ENCODE results near the gene SNX2. TPM values are rescaled to one million over a fixed set of nuclear protein-coding genes. Genes with fewer than 3 reads are reported as not detected.

SNX2 gene
- 53.8 and 70.0 TPM in 2 replicates for total RNA-seq (2014; rRNA removed; shearing (Covaris generic))

GRCh38 chr5:122774861-122775549, at the start of gene SNX2:
TSS of gene SNX2 (plus strand) at chr5:122775080. CDS start at chr5:122775104, 24 bp downstream.

GRCh38 chr5:122845229-122846050, 70.6 kb downstream of the SNX2 start, which contains the start of gene SNX24:
TSS of gene SNX24 (plus strand) at chr5:122845613. CDS start at chr5:122845634, 21 bp downstream.

Other genes with a start within 250 kb of the SNX2 start
- gene SNX24, start 70.5 kb downstream of the SNX2 start, total RNA-seq (2014; rRNA removed; shearing (Covaris generic)): 25.9 and 34.7 TPM in 2 replicates